ENCODE results near the gene LMO7.
A peak's percentile ranks its signal among the peaks of the same experiment; 100 is the strongest.
"Not testable (repeated sequence)": the region's sequence is repeated elsewhere in the genome, so short reads cannot be mapped to it uniquely, and the experiment has no call there.

LMO7 gene

DNA sequence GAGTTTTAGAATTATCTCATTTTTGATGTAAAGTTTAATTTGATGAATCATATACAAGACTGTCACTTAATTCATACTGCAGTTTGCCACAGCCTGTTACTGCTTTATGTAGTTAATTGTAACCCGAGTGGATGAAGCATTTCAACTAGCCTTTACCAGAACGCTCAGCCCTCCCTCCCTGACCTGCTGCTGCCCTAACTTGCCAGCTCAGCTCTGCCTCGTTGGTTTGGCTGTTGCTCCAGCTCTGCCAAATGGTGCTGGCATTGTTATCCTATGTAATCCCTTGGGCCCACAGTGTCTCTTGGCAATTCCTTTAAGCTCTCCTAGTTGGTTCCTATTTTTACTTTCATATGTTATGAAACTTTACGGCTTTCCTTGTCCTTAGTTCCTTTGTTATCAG, 113.3 kb downstream of the LMO7 start:
- peak; percentile 74 for DNase-seq

DNA sequence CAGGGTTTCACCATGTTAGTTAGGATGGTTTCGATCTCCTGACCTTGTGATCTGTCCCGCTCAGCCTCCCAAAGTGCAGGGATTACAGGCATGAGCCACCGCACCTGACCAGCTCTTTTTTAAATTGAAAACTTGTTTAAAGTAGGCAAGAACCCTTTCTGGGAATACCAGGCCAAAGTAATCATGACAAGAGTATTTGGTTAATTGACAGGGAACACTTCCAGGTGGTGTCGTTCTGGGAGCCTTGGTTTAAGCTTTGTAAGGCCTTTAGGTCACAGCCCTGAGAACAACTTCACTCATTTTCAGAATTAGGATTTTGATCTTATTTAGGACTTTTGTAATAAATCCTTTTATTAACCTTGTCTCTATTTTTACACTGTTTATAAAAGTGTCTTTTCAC, 115.2 kb downstream of the LMO7 start:
- DNase-seq = no peak

DNA sequence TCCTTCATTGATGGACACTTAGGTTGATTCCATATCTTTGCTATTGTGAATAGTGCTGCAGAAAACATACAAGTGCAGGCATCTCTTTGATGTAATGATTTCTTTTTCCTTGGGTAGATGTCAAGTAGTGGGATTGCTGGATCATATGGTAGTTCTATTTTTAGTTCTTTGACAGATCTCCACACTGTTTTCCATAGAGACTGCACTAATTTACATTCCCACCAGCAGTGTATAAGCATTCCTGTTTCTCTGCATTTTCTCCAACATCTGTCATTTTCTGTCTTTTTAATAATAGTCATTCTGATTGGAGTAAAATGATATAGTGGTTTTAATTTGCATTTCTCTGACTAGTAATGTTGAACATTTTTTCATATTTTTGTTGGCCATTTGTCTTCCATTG, 116.7 kb downstream of the LMO7 start:
- no peak for DNase-seq

- no peak for DNase-seq
Observed at GRCh38 chr13:75754936-75755335, 118.8 kb downstream of the LMO7 start.

DNA sequence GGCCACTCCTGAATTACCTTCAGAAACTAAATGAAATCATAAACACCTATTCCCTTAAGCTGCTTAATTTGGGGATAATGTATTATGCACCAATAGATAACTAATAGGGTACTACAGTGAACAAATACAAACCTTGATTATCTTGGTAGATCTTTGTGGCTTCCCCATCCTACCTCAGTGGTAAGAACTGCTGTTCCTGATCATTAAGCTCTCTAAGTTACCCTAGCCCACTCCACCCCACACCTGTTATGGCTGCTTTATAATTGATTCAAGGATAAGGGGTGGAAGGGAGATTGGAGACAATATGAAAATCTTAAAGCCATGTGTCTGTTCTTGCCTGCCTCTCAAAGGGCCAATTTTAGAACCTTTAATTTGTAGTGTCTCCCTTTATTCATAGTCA, 121.2 kb downstream of the LMO7 start:
- DNase-seq = no peak

- DNase-seq = no peak
Observed at GRCh38 chr13:75759531-75759930, 123.4 kb downstream of the LMO7 start.

DNA sequence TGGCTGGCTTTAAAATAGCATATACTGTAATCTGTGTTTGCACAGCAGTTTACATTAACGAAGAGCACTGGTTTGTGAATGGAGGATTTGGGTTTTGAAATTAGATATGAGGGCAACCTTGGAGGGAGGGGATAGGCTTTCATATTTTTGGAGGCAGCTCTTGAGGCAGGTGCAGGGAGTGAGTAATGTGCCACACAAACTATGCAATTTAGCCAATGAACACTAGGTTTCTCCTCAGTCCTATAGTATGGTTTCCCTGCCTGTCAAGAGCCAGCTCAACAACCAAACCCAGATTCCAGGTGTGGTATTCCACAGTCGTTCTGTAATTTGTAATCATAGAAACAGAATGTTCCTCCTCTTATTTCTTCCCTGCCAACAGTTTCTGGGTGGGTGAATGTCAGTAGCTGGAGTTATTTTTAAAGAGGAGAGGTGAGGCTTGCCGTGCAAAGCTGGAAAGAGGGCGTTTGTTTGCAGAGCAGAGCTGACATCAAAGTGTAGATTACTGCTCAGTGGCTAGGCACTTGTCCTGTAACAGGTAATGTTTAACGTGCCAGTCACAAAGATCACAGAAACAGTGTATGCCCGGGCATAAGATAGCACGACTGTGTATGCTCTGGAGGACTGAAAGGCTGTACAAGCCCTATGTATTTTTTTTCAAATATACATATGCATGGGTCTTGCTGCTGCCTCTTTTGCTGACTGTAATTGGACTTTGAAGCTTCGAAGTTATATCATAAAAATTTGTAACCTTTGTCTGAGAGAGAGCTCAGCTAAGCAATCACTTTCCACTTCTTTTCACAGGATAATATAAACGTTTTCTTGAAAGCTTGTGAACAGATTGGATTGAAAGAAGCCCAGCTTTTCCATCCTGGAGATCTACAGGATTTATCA, 124.2 kb downstream of the LMO7 start:
- DNase-seq = peak; percentile 90

- DNase-seq = peak; percentile 5
Observed at GRCh38 chr13:75761369-75761768, 125.2 kb downstream of the LMO7 start.

- peak; percentile 14 for DNase-seq
Observed at GRCh38 chr13:75762076-75762937, 126.2 kb downstream of the LMO7 start.

- no peak for DNase-seq
Observed at GRCh38 chr13:75762955-75763354, 126.8 kb downstream of the LMO7 start.

GRCh38 chr13:75763512-75763911, 127.4 kb downstream of the LMO7 start:
- DNase-seq = no peak

DNA sequence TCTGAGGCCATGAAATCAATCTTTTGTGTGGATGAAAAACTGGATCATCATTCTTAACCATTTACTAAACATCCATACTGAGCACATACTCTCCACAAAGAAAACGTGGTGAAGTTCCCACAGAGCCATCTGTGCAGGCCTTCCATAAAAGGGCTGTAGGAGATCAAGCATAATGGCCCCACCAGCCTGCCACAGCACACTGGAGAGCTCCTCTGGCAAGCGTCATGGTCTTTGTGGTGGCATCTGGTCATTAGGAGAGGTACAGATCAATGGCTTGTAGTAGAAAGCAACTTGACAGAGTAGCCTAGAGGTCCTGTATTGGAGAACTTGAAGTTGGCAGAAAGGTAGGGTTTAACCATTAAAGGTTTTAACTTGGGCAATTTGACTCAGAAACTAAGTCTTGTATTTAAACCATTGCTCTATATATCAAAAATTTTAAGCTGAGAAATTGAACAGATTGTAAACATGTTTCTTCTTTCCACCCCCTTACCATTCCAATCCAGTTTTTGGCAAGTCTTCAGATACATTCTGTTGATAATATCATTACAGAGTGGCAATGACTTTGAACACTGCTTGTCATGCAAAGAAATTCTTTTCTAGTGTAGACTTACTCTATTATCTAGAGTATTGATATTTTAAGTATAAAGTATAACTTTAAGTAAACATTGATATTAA, 128.3 kb downstream of the LMO7 start:
- DNase-seq = peak; percentile 27

GRCh38 chr13:75764926-75765310, 128.8 kb downstream of the LMO7 start:
- no peak for DNase-seq

DNA sequence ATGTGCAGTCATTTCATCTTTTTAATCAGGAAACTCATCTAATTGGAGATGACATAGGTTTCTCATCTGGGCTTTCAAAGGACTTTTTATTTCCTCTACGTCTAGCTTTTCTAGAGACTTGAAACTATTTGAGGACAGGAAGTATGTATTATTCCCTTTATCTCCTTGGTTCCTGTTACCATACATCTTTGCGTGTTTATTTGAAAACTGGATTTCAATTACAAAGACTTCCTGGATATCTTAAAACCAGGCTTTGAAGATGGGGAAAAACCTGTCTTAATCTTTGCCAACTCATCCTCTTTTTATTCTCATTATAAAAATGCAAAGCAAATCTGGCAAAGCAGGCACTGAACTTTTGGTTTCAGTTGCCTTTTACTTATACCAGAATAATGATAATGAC, 130.5 kb downstream of the LMO7 start:
- DNase-seq = no peak

DNA sequence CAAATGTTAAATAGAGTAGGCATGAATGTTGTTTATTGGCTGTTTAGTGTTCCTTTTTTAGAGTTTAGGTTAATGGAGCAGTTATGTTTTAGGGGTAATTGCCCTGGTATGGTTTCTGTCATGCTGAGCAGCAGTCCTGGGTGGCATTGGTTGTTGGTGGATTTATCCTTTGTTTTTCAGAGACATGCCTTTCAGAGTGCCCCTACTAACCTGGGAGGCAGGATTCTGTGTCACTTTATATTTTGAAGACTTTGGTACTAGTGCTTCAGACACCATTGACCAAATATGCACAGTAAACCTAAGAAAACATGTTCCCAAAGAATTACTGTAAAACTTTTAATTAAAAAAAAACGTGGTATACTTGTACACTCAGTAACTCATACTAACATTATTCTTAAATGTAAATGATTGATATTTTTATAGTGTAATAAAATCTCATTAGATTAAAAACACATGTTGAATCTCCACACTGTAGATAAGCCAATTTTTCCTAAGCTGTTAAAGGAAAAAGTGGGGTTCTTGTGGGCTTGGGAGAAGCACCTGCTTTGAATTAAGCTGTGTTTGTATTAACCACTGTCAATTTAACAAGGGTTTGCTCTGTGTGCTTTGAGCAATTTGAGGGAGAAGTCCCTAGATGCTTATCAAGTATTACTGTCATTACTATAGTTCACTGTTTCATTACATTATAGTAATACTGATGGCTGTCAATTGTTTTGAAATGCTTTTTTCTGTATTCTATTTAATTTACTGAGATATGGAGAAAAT, 133.2 kb downstream of the LMO7 start:
- peak; percentile 31 for DNase-seq

DNA sequence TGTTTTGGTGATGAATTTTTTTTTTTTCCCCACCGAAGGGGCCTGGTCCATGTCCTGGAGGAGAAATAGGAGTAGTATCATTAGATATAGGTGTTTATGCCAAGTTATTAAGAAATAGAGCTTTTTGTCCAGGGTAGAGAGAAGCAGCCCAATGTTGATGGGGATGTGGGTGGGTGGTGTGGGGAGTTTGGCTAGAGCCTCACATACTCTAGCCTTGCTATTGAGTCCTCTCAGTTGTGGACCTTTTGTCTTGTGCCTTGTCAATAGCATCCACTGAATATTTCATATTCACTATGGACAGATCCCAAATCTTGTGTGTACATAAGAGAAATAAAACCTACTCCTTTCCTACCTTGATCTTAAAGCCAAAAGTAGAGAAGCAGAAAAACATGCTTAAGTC, 134.0 kb downstream of the LMO7 start:
- no peak for DNase-seq

DNA sequence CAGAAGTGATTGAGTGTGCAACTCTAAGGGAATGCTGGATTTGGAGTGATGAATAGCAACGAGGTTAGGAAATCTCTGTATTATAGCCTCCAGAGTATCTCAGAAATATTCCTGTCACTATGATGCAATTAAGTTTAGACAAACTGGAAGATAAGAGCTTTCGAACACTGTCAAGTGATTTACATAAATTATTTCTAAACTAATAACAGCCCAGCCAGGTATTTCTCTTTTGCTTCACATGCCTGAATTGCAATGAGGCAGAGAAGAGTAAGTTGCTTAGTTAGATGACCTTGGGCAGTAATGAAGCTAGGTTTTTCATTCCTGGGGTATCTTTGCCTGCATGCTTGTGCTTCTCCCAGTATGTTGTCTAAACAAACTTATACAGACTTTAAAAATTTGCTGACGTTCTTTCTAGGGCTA, 134.5 kb downstream of the LMO7 start:
- DNase-seq = no peak

DNA sequence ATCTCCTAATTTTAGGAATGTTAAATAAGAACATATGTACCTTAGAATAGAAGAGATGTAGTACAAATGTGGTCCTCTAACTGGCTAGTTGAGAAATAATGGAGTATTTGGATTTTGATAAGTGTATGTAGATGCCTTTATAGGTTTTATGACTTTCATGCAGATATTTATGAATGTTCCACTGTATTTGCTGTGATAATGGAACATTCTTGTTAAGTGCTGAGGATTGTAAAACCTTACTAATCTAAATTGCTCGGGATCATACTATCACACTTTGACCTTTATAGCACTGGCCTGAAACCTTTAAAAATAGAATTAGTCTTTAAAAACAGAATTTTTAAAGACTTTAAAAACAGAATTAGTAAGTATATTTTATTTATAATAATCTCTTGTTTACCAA, 135.1 kb downstream of the LMO7 start:
- no peak for DNase-seq

- DNase-seq = no peak
Observed at GRCh38 chr13:75771818-75772217, 135.7 kb downstream of the LMO7 start.

- DNase-seq = no peak
Observed at GRCh38 chr13:75774176-75774575, 138.0 kb downstream of the LMO7 start.

GRCh38 chr13:75776550-75776949, 140.4 kb downstream of the LMO7 start:
- no peak for DNase-seq

- no peak for DNase-seq
Observed at GRCh38 chr13:75779393-75779792, 143.3 kb downstream of the LMO7 start.

DNA sequence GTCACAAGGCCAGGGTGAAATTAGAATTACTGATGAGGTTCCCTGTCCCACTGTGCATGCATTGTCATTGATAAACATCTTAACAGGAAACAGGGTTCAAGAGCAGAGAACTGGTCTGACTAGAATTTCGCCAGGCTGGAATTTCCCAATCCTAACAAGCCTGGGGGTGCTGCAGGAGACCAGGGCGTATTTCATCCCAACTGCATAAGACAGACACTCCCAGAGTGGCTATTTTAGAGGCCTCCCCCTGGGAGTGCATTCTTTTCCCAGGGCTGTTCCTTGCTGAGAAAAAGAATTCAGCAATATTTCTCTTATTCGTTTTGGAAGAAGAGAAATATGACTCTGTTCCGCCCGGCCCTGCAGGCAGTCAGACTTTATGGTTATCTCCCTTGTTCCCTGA, 144.0 kb downstream of the LMO7 start:
- DNase-seq = not testable (repeated sequence)
